ELR (cell line): ENCODE data around the gene SEC14L1.

Experiments
- DNase-seq: peaks from one replicate; pipeline ENCODE4 v3.0.0-alpha.2; 2015; ENCODE audit warnings: low read depth

SEC14L1 gene

DNA sequence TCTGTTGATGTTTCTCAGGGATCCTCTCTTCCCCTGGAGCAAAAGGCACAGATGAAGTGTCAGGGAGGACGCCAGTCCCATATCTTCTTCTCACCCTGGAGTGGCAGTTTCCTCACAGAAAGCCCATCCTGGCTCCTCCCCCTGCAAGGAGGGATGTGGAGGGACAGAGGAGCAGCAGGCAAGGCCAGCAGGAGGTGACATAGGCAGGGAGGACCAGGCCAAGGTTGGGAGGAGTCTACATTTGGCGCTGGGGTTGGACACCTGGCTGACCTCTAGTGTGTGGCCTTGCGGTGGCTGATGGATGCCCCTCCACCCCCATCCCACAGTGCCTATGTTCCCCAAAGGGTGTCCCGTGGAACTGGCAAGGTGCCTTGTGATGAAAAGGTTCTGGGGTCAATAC is 125.4 kb downstream of the SEC14L1 start:
- no peak for DNase-seq
